DND-41 (cell line): ENCODE measurements around the gene KIF20A.

Experiments
- CTCF ChIP-seq: IDR thresholded peaks from 2 replicates; pipeline ENCODE4 v1.5.1; 2012; ENCODE audit warnings: borderline replicate concordance, low read length, moderate library complexity, mild to moderate bottlenecking; ENCODE audit not compliant: poor library complexity, severe bottlenecking; ENCODE audit errors: extremely low read depth
- EZH2 ChIP-seq: IDR thresholded peaks from 3 replicates; pipeline ENCODE4 v1.6.1; 2012; ENCODE audit warnings: borderline replicate concordance, low read depth, mild to moderate bottlenecking, moderate library complexity, low read length, inconsistent platforms; ENCODE audit not compliant: severe bottlenecking

- TF ChIP-seq CTCF (no peak), EZH2 (no peak)
These were observed 33.9 kb downstream of the KIF20A start for GRCh38 chr5:138212828-138213160.
